Mesendoderm (in vitro differentiated cells): ENCODE results near the gene METTL4.

Experiments used
- DNase-seq: peaks from one replicate; pipeline ENCODE4 v3.0.0; 2013
- H2AK5ac ChIP-seq: 2 replicates; pipeline ENCODE4 v1.6.1; 2013; ENCODE audit warnings: low read length, inconsistent platforms
- H2BK120ac ChIP-seq: 2 replicates; pipeline ENCODE4 v1.6.1; 2013; ENCODE audit warnings: low read depth, mild to moderate bottlenecking, low read length, moderate library complexity, mixed read lengths
- H2BK15ac ChIP-seq: replicated peaks from 2 replicates; pipeline ENCODE4 v1.6.1; 2013; ENCODE audit warnings: low read depth, mild to moderate bottlenecking, moderate library complexity
- H2BK5ac ChIP-seq: 2 replicates; pipeline ENCODE4 v1.6.1; 2013; ENCODE audit warnings: low read length, inconsistent platforms
- H3K18ac ChIP-seq: 2 replicates; pipeline ENCODE4 v1.6.1; 2013; ENCODE audit warnings: mild to moderate bottlenecking, low read length, mixed read lengths
- H3K23ac ChIP-seq: one replicate; pipeline ENCODE4 v1.6.1; 2013; ENCODE audit warnings: low read length
- H3K27ac ChIP-seq: 2 replicates; pipeline ENCODE4 v1.5.1; 2013; ENCODE audit warnings: low read depth, mild to moderate bottlenecking, inconsistent platforms, low read length, moderate library complexity
- H3K27me3 ChIP-seq: 2 replicates; pipeline ENCODE4 v1.6.1; 2013; ENCODE audit warnings: low read length, control low read depth, mild to moderate bottlenecking, inconsistent platforms; ENCODE audit not compliant: insufficient read depth, poor library complexity
- H3K36me3 ChIP-seq: 2 replicates; pipeline ENCODE4 v1.6.1; 2013; ENCODE audit warnings: low read length, inconsistent platforms; ENCODE audit not compliant: control insufficient read depth, insufficient read depth
- H3K4ac ChIP-seq: one replicate; pipeline ENCODE4 v1.6.1; 2013; ENCODE audit warnings: low read depth, mild to moderate bottlenecking, low read length, moderate library complexity
- H3K4me1 ChIP-seq: 2 replicates; pipeline ENCODE4 v1.6.1; 2013; ENCODE audit warnings: low read depth, low read length, inconsistent platforms; ENCODE audit not compliant: control insufficient read depth
- H3K4me2 ChIP-seq: 2 replicates; pipeline ENCODE4 v1.6.1; 2013; ENCODE audit warnings: low read length
- H3K4me3 ChIP-seq: 2 replicates; pipeline ENCODE4 v1.5.1; 2013; ENCODE audit warnings: mild to moderate bottlenecking, low read length
- H3K56ac ChIP-seq: one replicate; pipeline ENCODE4 v1.6.1; 2013; ENCODE audit warnings: low read length
- H3K79me1 ChIP-seq: 2 replicates; pipeline ENCODE4 v1.6.1; 2013; ENCODE audit warnings: low read length, inconsistent platforms
- H3K79me2 ChIP-seq: 2 replicates; pipeline ENCODE4 v1.6.1; 2013; ENCODE audit warnings: mild to moderate bottlenecking, low read length; ENCODE audit not compliant: control insufficient read depth, insufficient read depth
- H3K9ac ChIP-seq: 2 replicates; pipeline ENCODE4 v1.6.1; 2013; ENCODE audit warnings: low read length, inconsistent platforms
- H4K5ac ChIP-seq: one replicate; pipeline ENCODE4 v1.6.1; 2013; ENCODE audit warnings: low read length
- H4K8ac ChIP-seq: one replicate; pipeline ENCODE4 v1.6.1; 2013; ENCODE audit warnings: low read depth, mild to moderate bottlenecking, control low read depth, low read length, moderate library complexity
- WGBS: extraction: QIAGEN DNeasy Blood & Tissue Kit; methylation state at CpG from one replicate; pipeline ENCODE4 v1.1.7; 2013; ENCODE audit warnings: low lambda C conversion rate, missing lambda C conversion rate; ENCODE audit not compliant: insufficient coverage; ENCODE audit errors: extremely low coverage; 5-methylcytosine and 5-hydroxymethylcytosine counted together

The METTL4 gene

GRCh38 chr18:2508155-2508554 lies 63.1 kb downstream of the METTL4 start:
- Histone ChIP-seq H4K5ac (no peak overlapping the region), H3K27ac (no peak overlapping the region), H3K79me2 (no peaks in the 10 kb centered on the region), H2BK15ac (no peak overlapping the region), H4K8ac (no peak overlapping the region), H3K9ac (no peak overlapping the region), H3K27me3 (no peaks in the 10 kb centered on the region), H3K4me3 (no peak overlapping the region), H3K56ac (no peak overlapping the region), H3K23ac (no peak overlapping the region), H3K79me1 (no peaks in the 10 kb centered on the region), H2BK120ac (no peak overlapping the region), H3K4ac (no peak overlapping the region), H3K36me3 (no peaks in the 10 kb centered on the region), H3K18ac (no peak overlapping the region), H3K4me1 (no peaks in the 10 kb centered on the region), H2BK5ac (no peak overlapping the region), H3K4me2 (no peak overlapping the region), H2AK5ac (no peak overlapping the region)
- DNase-seq: no peak
- WGBS: no CpG with 5 or more reads among the region's 2 CpGs

DNA sequence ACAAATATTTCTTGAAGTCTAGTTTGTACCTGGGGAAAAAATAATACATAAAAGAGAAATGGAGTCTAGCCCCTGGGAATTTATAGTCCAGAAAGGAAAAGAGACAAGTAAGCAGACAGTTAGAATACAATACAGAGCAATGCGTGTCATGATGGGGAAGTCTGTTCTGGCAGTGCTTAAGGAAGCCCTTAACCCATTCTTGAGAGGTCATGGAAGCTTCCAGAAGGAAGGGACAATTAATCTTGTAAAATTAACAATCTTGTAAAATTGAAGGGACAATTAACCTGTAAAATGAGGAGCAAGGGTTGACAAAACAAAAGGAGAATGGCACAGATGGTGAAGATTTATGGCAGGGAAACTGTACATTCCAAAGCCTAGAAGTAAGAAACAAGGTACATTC lies 66.7 kb downstream of the METTL4 start:
- no peaks in the 10 kb centered on the region for H3K27me3 ChIP-seq
- no peak overlapping the region for H3K4me3 ChIP-seq
- no peak overlapping the region for H4K5ac ChIP-seq
- no peak overlapping the region for H3K9ac ChIP-seq
- H3K4me1 ChIP-seq: no peaks in the 10 kb centered on the region
- H2BK5ac ChIP-seq: no peak overlapping the region
- no peak overlapping the region for H3K4ac ChIP-seq
- DNase-seq: no peak
- no peak overlapping the region for H3K23ac ChIP-seq
- no peak overlapping the region for H4K8ac ChIP-seq
- H3K18ac ChIP-seq: no peak overlapping the region
- no peaks in the 10 kb centered on the region for H3K79me1 ChIP-seq
- no peaks in the 10 kb centered on the region for H3K79me2 ChIP-seq
- H2BK120ac ChIP-seq: no peak overlapping the region
- H3K27ac ChIP-seq: no peak overlapping the region
- no peak overlapping the region for H3K56ac ChIP-seq
- no peak overlapping the region for H3K4me2 ChIP-seq
- no peak overlapping the region for H2BK15ac ChIP-seq
- H3K36me3 ChIP-seq: no peaks in the 10 kb centered on the region
- no peak overlapping the region for H2AK5ac ChIP-seq
- WGBS: no CpG with 5 or more reads among the region's 1 CpG

GRCh38 chr18:2502880-2503279 lies 68.4 kb downstream of the METTL4 start:
- DNase-seq: no peak
- H3K23ac ChIP-seq: no peak overlapping the region
- no CpG with 5 or more reads among the region's 1 CpG for WGBS
- no peak overlapping the region for H3K4ac ChIP-seq
- no peak overlapping the region for H3K4me3 ChIP-seq
- no peaks in the 10 kb centered on the region for H3K79me2 ChIP-seq
- no peaks in the 10 kb centered on the region for H3K36me3 ChIP-seq
- no peaks in the 10 kb centered on the region for H3K27me3 ChIP-seq
- no peak overlapping the region for H2BK15ac ChIP-seq
- H4K5ac ChIP-seq: no peak overlapping the region
- H3K4me1 ChIP-seq: no peaks in the 10 kb centered on the region
- no peak overlapping the region for H2BK5ac ChIP-seq
- H3K27ac ChIP-seq: no peak overlapping the region
- H2BK120ac ChIP-seq: no peak overlapping the region
- H3K18ac ChIP-seq: no peak overlapping the region
- H2AK5ac ChIP-seq: no peak overlapping the region
- no peak overlapping the region for H3K56ac ChIP-seq
- H3K4me2 ChIP-seq: no peak overlapping the region
- H3K9ac ChIP-seq: no peak overlapping the region
- H3K79me1 ChIP-seq: no peaks in the 10 kb centered on the region
- H4K8ac ChIP-seq: no peak overlapping the region

GRCh38 chr18:2502394-2502793 lies 68.9 kb downstream of the METTL4 start:
- no peak overlapping the region for H3K27ac ChIP-seq
- H3K4me3 ChIP-seq: no peak overlapping the region
- no peak overlapping the region for H2AK5ac ChIP-seq
- H4K8ac ChIP-seq: no peak overlapping the region
- no peak for DNase-seq
- no peaks in the 10 kb centered on the region for H3K79me1 ChIP-seq
- no peak overlapping the region for H3K18ac ChIP-seq
- WGBS: no CpG with 5 or more reads among the region's 3 CpGs
- H3K36me3 ChIP-seq: no peaks in the 10 kb centered on the region
- no peak overlapping the region for H2BK15ac ChIP-seq
- H2BK120ac ChIP-seq: no peak overlapping the region
- no peak overlapping the region for H3K4me2 ChIP-seq
- H2BK5ac ChIP-seq: no peak overlapping the region
- no peaks in the 10 kb centered on the region for H3K27me3 ChIP-seq
- H3K79me2 ChIP-seq: no peaks in the 10 kb centered on the region
- no peak overlapping the region for H3K56ac ChIP-seq
- H4K5ac ChIP-seq: no peak overlapping the region
- H3K4me1 ChIP-seq: no peaks in the 10 kb centered on the region
- H3K4ac ChIP-seq: no peak overlapping the region
- no peak overlapping the region for H3K23ac ChIP-seq
- H3K9ac ChIP-seq: no peak overlapping the region

DNA sequence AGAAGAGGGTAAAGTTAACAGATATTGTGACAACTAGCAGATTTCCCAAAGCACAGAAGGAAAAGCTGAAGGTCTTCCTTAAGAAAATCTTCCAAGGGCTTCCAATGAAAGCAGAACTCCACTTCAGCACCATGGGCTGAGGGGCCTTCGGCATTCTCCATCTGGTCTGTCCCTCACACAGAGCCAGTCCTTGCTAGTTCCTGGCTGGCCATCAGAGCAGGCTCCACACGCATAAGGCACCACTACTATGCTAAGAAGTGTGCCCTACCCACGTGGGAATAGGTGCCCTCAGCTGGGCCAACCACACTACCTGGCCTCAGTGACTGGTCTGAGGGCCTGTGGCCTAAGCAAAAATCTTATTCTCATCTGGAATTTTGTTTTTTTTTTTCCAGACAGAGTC lies 73.5 kb downstream of the METTL4 start:
- H4K8ac ChIP-seq: no peak overlapping the region
- no peaks in the 10 kb centered on the region for H3K27me3 ChIP-seq
- H2BK15ac ChIP-seq: no peak overlapping the region
- H2BK5ac ChIP-seq: no peak overlapping the region
- no CpG with 5 or more reads among the region's 3 CpGs for WGBS
- no peak overlapping the region for H3K18ac ChIP-seq
- H3K36me3 ChIP-seq: no peaks in the 10 kb centered on the region
- no peaks in the 10 kb centered on the region for H3K79me2 ChIP-seq
- no peak overlapping the region for H3K23ac ChIP-seq
- no peak overlapping the region for H4K5ac ChIP-seq
- H3K56ac ChIP-seq: no peak overlapping the region
- no peak overlapping the region for H3K27ac ChIP-seq
- no peak overlapping the region for H3K4me3 ChIP-seq
- H2AK5ac ChIP-seq: no peak overlapping the region
- H3K79me1 ChIP-seq: no peaks in the 10 kb centered on the region
- no peak overlapping the region for H3K4me2 ChIP-seq
- H3K9ac ChIP-seq: no peak overlapping the region
- no peak overlapping the region for H3K4ac ChIP-seq
- no peak overlapping the region for H2BK120ac ChIP-seq
- no peaks in the 10 kb centered on the region for H3K4me1 ChIP-seq
- DNase-seq: no peak

DNA sequence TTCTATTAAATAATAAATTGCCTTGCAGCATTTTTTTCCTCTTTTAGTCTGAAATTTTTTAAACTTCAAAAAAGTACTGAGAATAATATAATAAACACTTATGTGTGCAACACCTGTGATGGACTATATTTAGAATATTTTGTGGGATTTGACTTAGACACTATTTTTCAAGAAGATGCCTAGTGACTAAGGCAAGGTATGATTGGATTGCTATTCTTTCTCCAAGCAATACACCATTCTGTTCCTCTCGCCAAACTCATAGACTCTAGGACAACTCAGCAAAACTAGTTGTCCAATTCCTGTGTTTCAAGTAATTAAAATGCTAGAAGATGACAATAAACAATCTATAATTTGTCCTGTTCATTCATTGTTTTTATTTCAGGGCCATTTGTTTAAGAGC lies 75.9 kb downstream of the METTL4 start:
- no peaks in the 10 kb centered on the region for H3K36me3 ChIP-seq
- DNase-seq: no peak
- no peaks in the 10 kb centered on the region for H3K4me1 ChIP-seq
- H3K23ac ChIP-seq: no peak overlapping the region
- H3K9ac ChIP-seq: no peak overlapping the region
- no peak overlapping the region for H4K5ac ChIP-seq
- no peaks in the 10 kb centered on the region for H3K79me2 ChIP-seq
- H3K4me2 ChIP-seq: no peak overlapping the region
- no peak overlapping the region for H2BK120ac ChIP-seq
- H3K56ac ChIP-seq: no peak overlapping the region
- H3K4me3 ChIP-seq: no peak overlapping the region
- H3K27me3 ChIP-seq: no peaks in the 10 kb centered on the region
- no peaks in the 10 kb centered on the region for H3K79me1 ChIP-seq
- no peak overlapping the region for H3K27ac ChIP-seq
- H2BK5ac ChIP-seq: no peak overlapping the region
- H4K8ac ChIP-seq: no peak overlapping the region
- WGBS: no CpG with 5 or more reads among the region's 1 CpG
- H3K18ac ChIP-seq: no peak overlapping the region
- H3K4ac ChIP-seq: no peak overlapping the region
- H2AK5ac ChIP-seq: no peak overlapping the region
- H2BK15ac ChIP-seq: no peak overlapping the region
